ENCODE measurements around the gene TNFAIP3.
"Not testable (repeated sequence)": the region's sequence is repeated elsewhere in the genome, so short reads cannot be mapped to it uniquely, and the experiment has no call there.

TNFAIP3 gene

DNA sequence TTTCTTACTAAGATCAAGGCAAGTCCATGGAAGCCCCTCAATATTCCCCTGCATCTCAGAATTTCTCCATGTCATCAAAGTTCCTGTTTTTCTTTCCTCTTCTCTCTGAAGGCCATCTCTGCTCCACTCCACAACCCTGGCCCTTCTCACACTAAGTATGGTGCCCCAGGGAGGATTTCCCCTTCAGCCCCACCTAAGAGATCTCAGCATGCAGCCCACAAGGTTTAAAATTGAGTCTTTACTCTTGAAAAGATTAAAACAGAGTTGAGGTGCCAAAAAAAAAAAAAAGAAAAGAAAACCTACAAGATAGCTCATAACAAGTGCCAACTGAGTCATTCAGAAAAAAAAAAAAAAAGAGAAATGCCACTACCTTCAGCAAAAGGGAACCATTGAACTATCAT is 36.5 kb upstream of the TNFAIP3 start:
- TF ChIP-seq, protein P1, sequence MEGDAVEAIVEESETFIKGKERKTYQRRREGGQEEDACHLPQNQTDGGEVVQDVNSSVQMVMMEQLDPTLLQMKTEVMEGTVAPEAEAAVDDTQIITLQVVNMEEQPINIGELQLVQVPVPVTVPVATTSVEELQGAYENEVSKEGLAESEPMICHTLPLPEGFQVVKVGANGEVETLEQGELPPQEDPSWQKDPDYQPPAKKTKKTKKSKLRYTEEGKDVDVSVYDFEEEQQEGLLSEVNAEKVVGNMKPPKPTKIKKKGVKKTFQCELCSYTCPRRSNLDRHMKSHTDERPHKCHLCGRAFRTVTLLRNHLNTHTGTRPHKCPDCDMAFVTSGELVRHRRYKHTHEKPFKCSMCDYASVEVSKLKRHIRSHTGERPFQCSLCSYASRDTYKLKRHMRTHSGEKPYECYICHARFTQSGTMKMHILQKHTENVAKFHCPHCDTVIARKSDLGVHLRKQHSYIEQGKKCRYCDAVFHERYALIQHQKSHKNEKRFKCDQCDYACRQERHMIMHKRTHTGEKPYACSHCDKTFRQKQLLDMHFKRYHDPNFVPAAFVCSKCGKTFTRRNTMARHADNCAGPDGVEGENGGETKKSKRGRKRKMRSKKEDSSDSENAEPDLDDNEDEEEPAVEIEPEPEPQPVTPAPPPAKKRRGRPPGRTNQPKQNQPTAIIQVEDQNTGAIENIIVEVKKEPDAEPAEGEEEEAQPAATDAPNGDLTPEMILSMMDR (IDR thresholded peaks at IDR 0.05; ENCODE audit: extremely low read depth, insufficient read depth, missing control alignments) = no peak
- in situ Hi-C loops (cut with MboI; ENCODE audit: low pct_unique_long_range_greater_than_20kb, low sequenced_read_pairs, unreplicated experiment) = no loop called here
- DNase-seq (ENCODE audit: low spot score) = no peak

DNA sequence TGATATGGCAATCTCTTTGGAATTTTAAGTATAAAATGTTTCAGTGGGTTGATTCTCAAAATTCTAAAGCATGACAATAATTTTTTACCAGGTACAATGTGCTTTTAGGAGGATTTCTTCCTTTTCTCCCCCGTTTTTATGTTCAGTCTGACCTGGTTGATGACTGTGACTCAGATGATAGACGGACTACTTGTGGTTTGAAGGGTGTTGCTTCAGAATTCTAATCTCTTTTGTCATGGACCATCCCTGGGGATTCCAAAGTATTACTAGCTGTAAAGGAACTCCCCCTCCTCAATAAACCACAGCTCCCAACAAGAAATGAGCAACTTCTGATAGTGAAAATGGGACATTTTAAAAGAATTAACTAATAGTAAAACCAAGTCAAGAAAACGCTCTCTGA is 34.9 kb upstream of the TNFAIP3 start:
- TF ChIP-seq, protein P1 (IDR thresholded peaks at IDR 0.05; ENCODE audit: extremely low read depth, insufficient read depth, missing control alignments) = no peak
- in situ Hi-C loops (cut with MboI; ENCODE audit: low pct_unique_long_range_greater_than_20kb, low sequenced_read_pairs, unreplicated experiment) = no loop called here
- DNase-seq (ENCODE audit: low spot score) = no peak

DNA sequence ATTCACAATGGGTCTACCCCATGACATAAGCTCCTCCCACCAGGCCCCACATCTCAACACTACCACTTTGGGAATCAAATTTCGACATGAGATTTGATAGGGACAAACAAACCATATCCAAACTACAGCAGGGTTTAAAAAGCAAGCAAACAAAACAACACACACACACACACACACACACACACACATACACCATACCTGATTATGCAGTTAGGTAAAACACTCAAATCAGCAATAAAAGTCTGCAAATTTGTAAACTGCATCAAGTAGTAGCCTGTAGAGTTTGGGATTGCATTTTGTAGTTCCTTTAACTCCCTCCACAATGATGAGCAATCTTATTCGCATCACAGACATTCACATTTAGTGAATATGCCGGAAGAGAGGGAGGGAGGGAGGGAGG is 32.6 kb upstream of the TNFAIP3 start:
- in situ Hi-C loops (cut with MboI; ENCODE audit: low pct_unique_long_range_greater_than_20kb, low sequenced_read_pairs, unreplicated experiment) = no loop called here
- no peak for DNase-seq (ENCODE audit: low spot score)
- TF ChIP-seq, protein P1 (IDR thresholded peaks at IDR 0.05; ENCODE audit: extremely low read depth, insufficient read depth, missing control alignments) = no peak

DNA sequence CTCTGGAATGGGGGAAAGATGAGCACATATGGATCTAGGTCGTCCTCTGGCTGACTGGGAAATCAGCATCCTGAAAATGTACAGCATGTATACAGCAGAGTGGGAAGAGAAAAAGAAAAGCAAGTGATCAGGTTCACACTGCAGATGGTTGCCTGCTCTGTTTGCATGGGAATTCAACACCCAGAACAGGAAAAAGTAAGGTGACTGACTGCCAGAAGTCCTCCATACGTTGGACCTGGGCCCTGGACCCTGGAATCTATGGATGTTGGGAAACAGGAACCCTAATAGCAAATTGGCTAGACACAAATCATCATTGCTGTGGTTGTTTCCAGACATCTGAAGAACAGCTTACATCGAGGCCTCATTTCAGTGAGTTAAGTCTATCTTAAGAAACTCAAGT is 30.3 kb upstream of the TNFAIP3 start:
- no peak for DNase-seq (ENCODE audit: low spot score)
- in situ Hi-C loops (cut with MboI; ENCODE audit: low pct_unique_long_range_greater_than_20kb, low sequenced_read_pairs, unreplicated experiment) = no loop called here
- TF ChIP-seq, protein P1 (IDR thresholded peaks at IDR 0.05; ENCODE audit: extremely low read depth, insufficient read depth, missing control alignments) = no peak

DNA sequence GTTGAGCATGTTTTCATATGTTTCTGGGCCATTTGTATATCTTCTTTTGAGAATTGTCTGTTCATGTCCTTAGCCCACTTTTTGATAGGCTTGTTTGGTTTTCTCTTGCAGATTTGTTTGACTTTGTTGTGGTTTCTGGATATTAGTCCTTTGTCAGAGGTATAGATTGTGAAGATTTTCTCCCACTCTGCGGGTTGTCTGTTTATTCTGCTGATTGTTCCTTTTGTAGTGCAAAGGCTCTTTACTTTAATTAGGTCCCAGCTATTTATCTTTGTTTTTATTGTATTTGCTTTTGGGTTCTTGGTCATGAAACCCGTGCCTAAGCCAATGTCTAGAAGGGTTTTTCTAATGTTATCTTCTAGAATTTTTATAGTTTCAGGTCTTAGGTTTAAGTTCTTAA is 29.0 kb upstream of the TNFAIP3 start:
- DNase-seq (ENCODE audit: low spot score); in situ Hi-C loops (cut with MboI; ENCODE audit: low pct_unique_long_range_greater_than_20kb, low sequenced_read_pairs, unreplicated experiment): not testable (repeated sequence)

DNA sequence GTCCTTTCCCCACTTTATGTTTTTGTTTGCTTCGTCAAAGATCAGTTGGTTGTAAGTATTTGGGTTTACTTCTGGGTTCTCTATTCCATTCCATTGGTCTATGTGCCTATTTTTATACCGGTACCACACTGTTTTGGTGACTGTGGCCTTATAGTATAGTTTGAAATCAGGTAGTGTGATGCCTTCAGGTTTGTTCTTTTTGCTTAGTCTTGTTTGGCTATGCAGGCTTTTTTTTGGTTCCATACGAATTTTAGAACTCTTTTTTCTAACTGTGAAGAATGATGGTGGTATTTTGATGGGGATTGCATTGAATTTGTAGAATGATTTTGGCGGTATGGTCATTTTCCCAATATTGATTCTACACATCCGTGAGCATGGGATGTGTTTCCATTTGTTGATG is 28.5 kb upstream of the TNFAIP3 start:
- in situ Hi-C loops (cut with MboI; ENCODE audit: low pct_unique_long_range_greater_than_20kb, low sequenced_read_pairs, unreplicated experiment); DNase-seq (ENCODE audit: low spot score): not testable (repeated sequence)

DNA sequence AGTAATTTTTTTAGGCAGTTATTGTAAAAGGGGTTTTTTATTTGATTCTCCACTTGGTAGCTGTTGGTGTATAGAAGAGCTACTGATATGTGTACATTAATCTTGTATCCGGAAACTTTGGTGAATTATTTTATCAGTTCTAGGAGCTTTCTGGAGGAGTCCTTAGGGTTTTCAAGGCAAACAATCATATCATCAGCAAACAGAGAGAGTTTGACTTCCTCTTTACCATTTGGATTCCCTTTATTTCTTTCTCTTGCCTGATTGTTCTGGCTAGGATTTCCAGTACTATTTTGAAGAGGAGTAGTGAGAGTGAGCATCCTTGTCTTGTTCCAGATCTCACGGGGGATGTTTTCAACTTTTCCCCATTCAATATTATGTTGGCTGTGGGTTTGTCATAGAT is 28.0 kb upstream of the TNFAIP3 start:
- DNase-seq (ENCODE audit: low spot score) = no peak
- in situ Hi-C loops (cut with MboI; ENCODE audit: low pct_unique_long_range_greater_than_20kb, low sequenced_read_pairs, unreplicated experiment) = no loop called here
- TF ChIP-seq, protein P1 (IDR thresholded peaks at IDR 0.05; ENCODE audit: extremely low read depth, insufficient read depth, missing control alignments) = no peak

DNA sequence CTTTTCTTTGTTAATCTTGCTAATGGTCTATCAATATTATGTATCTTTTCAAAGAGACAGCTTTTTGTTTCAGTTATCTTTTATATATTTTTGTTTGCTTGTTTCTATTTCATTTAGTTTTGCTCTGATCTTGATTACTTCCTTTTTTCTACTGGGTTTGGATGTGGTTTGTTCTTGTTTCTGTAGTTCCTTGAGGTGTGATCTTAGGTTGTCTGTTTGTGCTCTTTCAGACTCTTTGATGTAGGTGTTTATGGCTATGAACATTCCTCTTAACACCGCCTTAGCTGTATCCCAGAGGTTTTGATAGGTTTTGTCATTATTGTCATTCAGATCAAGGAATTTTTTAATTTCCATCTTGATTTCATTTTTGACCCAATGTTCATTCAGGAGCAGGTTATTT is 26.8 kb upstream of the TNFAIP3 start:
- in situ Hi-C loops (cut with MboI; ENCODE audit: low pct_unique_long_range_greater_than_20kb, low sequenced_read_pairs, unreplicated experiment) = no loop called here
- TF ChIP-seq, protein P1 (IDR thresholded peaks at IDR 0.05; ENCODE audit: extremely low read depth, insufficient read depth, missing control alignments) = no peak
- no peak for DNase-seq (ENCODE audit: low spot score)
